ENCODE data around the gene CORO7. TPM values are rescaled to one million over a fixed set of nuclear protein-coding genes. Genes with fewer than 3 reads are reported as not detected.

The CORO7 gene
- total RNA-seq, 1 experiment from 2014 or later = 14.3 TPM

GRCh38 chr16:4392382-4393239 lies 23.8 kb downstream of the CORO7 start:
- no peak overlapping the region for H3K27ac ChIP-seq (ENCODE audit: low read length)
- H3K4me1 ChIP-seq (ENCODE audit: insufficient read depth, low read length) = no peaks in the 10 kb centered on the region
- H3K9me3 ChIP-seq (ENCODE audit: low read length) = no peaks in the 10 kb centered on the region
- BruUV-seq (replicated peaks) = no TSS peak
- DNase-seq (no peak), ATAC-seq (no peak)
- no peak overlapping the region for H2AFZ ChIP-seq (ENCODE audit: low read length)
- H3K4me3 ChIP-seq (ENCODE audit: low read length) = no peak overlapping the region
- POLR2A ChIA-PET (ENCODE audit: unreplicated experiment) = interaction anchor here (0.6 kb wide), 1 partner anchor 9 kb away, joined by 3 read pairs; no protein-coding TSS in a partner anchor
- no peaks in the 10 kb centered on the region for H3K27me3 ChIP-seq (ENCODE audit: low read length)
- no peaks in the 10 kb centered on the region for H3K79me2 ChIP-seq (ENCODE audit: low read length)
- no peak overlapping the region for H3K4me2 ChIP-seq (ENCODE audit: low read length)
- H3K36me3 ChIP-seq (ENCODE audit: low read depth, low read length) = no peaks in the 10 kb centered on the region
- H4K20me1 ChIP-seq (ENCODE audit: low read length) = no peaks in the 10 kb centered on the region
- H3F3A ChIP-seq (ENCODE audit: low read length, unreplicated experiment) = no peaks in the 10 kb centered on the region
- TF ChIP-seq CTCF (conservative IDR thresholded peaks at IDR 0.05; ENCODE audit: low read depth, low read length) (no peak), EZH2phosphoT487 (IDR thresholded peaks at IDR 0.05; ENCODE audit: borderline replicate concordance, low read length) (no peak), EZH2 (IDR thresholded peaks at IDR 0.05; ENCODE audit: low read length, unreplicated experiment) (no peak)
- H3K9ac ChIP-seq (ENCODE audit: low read length) = no peak overlapping the region
- CTCF ChIA-PET = no interaction called here
- intact Hi-C loops (cut with micrococcal nuclease) = no loop called here
- no peaks in the 10 kb centered on the region for H3K9me2 ChIP-seq (replicated peaks; ENCODE audit: low read length)

GRCh38 chr16:4391631-4392381 lies 24.6 kb downstream of the CORO7 start:
- Histone ChIP-seq H3K79me2 (ENCODE audit: low read length) (no peaks in the 10 kb centered on the region), H3K9me2 (replicated peaks; ENCODE audit: low read length) (no peaks in the 10 kb centered on the region), H2AFZ (ENCODE audit: low read length) (no peak overlapping the region), H3K9me3 (ENCODE audit: low read length) (no peaks in the 10 kb centered on the region), H3K27ac (ENCODE audit: low read length) (no peak overlapping the region), H4K20me1 (ENCODE audit: low read length) (no peaks in the 10 kb centered on the region), H3K9ac (ENCODE audit: low read length) (no peak overlapping the region), H3K27me3 (ENCODE audit: low read length) (no peaks in the 10 kb centered on the region), H3K4me1 (ENCODE audit: insufficient read depth, low read length) (no peaks in the 10 kb centered on the region), H3K4me3 (ENCODE audit: low read length) (no peak overlapping the region), H3K4me2 (ENCODE audit: low read length) (no peak overlapping the region), H3K36me3 (ENCODE audit: low read depth, low read length) (no peaks in the 10 kb centered on the region), H3F3A (ENCODE audit: low read length, unreplicated experiment) (no peaks in the 10 kb centered on the region)
- TF ChIP-seq EZH2 (IDR thresholded peaks at IDR 0.05; ENCODE audit: low read length, unreplicated experiment) = no peak
- no peak for TF ChIP-seq EZH2phosphoT487 (IDR thresholded peaks at IDR 0.05; ENCODE audit: borderline replicate concordance, low read length)
- no peak for TF ChIP-seq CTCF (conservative IDR thresholded peaks at IDR 0.05; ENCODE audit: low read depth, low read length)
- DNase-seq (no peak), ATAC-seq (no peak)
- intact Hi-C loops (cut with micrococcal nuclease) = no loop called here
- ChIA-PET CTCF (no interaction called here), POLR2A (ENCODE audit: unreplicated experiment) (no interaction called here)
- no TSS peak for BruUV-seq (replicated peaks)
